CD4-positive, alpha-beta T cell treated with Interleukin-15 for 4 hours (primary cell): Measurements from ENCODE around the gene GRHL3.

Experiments used
- DNase-seq: peaks from one replicate; pipeline ENCODE4 v3.0.0-alpha.2; 2020; ENCODE audit warnings: low spot score

GRHL3 gene

GRCh38 chr1:24293392-24294227, 25.5 kb upstream of the GRHL3 start:
- no peak for DNase-seq

DNA sequence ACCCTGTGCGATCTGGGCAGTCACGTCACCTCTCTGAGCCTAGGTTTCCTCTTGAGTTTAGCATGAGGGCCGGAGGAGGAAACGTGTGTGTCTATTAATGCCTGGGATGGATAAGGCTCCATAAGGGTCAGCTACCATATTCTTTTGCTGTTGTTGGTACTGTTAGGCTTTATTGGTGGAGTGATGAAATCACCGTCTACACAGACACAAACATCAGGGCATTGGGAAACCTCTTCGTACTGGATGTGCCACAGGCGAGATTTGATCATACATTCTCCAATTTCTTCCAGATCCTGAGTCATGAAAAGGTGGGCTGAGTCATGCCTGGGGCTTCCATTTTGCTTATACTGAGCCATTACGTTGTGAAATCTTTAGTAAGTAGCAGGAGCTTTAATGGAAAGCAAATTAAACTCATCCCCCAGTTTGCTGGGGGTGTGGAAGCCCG, 24.9 kb upstream of the GRHL3 start:
- no peak for DNase-seq

DNA sequence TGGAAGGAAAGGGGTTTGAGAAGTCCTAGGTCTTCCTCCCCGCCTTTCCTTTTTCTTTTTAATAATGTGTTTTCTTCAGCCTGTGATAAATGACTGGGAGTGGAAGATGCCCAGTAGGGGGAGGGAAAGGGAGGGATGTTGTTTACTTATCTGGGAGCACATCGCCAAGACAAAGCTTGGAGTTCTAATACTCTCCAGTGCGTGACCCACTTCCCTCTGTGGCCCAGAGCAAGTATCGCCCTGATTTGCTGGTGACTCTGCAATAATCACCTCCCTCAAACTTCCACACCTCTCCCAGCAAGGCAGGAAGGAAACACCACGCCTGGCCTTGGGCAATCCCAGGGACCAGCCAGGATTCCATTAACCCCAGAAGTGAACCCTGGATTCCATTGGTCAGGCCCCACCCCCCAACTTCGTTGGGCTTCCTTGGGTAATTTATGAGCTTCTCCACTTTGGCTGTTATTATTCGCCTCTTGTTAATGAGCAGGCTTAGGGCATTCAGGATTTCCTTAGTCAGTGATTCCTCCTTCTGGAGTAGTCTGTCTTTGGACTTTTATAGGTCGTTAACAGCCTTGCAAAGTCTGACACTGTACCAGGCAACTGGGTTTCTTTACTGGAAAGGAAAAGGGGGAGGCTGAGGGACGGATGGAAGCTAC, 24.3 kb upstream of the GRHL3 start:
- no peak for DNase-seq

DNA sequence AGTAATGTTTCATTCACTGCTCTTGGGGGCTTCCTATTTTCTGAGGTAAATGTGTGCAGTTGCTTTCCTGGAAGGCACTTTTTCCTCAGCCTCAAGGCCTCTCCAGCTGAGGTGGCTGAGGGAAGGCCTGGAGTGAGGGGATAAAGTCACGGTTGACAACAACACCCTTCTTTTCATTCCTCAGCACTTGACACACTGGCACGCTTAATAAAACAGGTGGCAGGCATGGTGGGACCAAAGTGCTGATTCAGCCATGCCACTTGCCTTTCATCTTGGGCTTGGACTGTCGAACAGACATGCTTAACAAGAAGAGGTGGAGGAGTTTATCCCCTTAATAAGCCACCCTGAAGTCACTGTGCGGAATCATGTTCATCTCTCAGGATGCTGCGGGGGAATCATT, 23.6 kb upstream of the GRHL3 start:
- no peak for DNase-seq

GRCh38 chr1:24297187-24297851, 21.8 kb upstream of the GRHL3 start:
- no peak for DNase-seq

- no peak for DNase-seq
These were observed 21.3 kb upstream of the GRHL3 start for GRCh38 chr1:24297852-24298232.

- DNase-seq, result no peak
These were observed 20.6 kb upstream of the GRHL3 start for GRCh38 chr1:24298606-24299005.

DNA sequence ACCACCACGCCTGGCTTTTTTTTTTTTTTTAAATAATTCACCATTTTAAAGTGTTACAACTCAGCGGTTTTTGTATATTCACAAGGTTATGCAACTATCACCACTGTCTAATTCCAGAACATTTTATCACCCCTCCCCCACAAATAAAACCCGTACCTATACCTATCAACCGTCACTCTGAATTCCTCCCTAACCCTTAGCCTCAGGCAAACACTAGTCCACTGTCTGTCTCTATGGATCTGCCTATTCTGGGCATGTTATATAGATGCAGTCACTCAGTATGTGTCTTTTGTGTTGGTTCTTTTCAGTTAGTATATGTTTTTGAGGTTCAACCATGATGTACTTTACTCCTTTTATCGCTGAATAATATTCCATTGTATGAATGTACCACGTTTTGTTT, 19.3 kb upstream of the GRHL3 start:
- no peak for DNase-seq

DNA sequence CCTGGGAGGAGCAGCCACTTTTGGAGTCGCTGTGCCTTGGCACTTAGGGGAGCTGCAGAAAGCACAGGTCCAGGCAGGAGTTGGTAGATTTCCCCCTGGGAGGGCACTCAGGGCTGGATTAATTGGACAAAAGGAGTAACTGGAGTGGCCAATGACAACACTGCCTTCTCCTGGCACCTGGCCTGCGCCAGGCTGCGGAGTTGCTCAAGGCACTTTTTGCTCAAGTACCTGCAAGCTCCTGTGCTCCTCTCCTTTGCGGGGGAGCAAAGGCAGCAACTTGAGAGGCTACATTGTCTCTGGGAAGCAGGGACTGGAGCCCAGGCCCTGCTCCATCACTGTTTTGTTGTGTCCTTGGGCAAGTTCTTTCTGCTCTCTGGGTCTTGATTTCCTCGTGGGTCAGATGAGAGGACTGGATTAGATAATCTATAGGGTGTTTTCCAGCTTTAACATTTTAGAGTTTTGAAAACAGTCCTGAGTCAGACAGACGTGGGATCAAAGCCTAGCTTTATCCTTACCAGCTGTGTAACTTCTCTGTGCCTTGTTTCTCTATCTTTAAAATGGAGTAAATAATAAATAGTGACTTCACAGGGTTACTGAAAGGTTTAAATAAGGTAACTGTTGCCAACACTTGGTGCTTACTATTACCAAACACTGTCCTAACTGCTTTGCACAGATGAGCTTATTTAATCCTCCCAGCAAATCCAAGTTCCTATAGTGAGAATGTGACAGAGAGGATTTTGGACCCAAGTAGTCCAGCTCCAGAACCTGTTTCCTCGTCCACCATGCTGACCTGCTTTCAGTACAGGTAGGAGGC, 18.0 kb upstream of the GRHL3 start:
- no peak for DNase-seq

GRCh38 chr1:24301785-24302175, 17.4 kb upstream of the GRHL3 start:
- DNase-seq, result no peak

- DNase-seq, result no peak
These were observed 16.9 kb upstream of the GRHL3 start for GRCh38 chr1:24302209-24302611.

DNA sequence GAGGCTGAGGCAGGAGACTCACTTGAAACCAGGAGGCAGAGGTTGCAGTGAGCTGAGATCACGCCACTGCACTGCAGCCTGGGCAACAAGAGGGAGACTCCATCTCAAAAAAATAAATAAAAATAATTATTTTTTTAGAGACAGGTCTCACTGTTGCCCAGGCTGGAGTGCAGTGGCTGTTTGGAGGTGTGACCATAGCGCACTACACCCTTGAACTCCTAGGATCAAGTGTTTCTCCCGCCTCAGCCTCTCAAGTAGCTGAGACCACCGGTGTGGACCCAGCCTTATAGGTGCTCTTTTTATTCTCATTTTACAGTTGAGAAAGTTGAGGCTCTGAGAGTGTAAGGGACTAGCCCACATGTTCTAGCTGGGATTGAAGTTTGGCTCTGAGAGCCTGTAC, 15.6 kb upstream of the GRHL3 start:
- DNase-seq, result no peak

- no peak for DNase-seq
These were observed 14.4 kb upstream of the GRHL3 start for GRCh38 chr1:24304763-24305162.

- no peak for DNase-seq
These were observed 10.7 kb upstream of the GRHL3 start for GRCh38 chr1:24308365-24309015.

- DNase-seq, result no peak
These were observed 9.2 kb upstream of the GRHL3 start for GRCh38 chr1:24309762-24310485.

GRCh38 chr1:24311234-24311633, 7.9 kb upstream of the GRHL3 start:
- DNase-seq, result no peak

DNA sequence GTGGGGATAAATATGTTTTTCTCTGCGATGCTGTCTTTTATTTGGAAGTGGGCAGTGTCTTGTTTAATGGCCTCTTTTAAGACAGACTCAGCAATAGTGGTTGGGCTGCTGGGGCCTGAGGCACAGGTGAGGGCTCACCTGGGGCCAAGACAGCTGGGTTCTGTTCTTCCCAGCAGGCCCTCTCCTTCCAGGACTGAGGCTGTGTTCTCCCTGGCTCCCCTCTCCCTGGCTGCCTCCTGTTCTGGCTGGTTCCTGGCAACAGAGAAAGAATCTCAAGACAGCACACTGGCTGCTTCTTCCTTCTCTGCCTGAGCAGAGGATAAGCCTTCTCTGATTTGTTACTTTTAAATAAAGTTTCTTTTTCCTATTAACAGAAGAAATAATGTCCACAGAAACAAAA, 7.4 kb upstream of the GRHL3 start:
- DNase-seq, result no peak

GRCh38 chr1:24315391-24315790, 3.8 kb upstream of the GRHL3 start:
- DNase-seq, result no peak

GRCh38 chr1:24316645-24317044, 2.5 kb upstream of the GRHL3 start:
- no peak for DNase-seq

DNA sequence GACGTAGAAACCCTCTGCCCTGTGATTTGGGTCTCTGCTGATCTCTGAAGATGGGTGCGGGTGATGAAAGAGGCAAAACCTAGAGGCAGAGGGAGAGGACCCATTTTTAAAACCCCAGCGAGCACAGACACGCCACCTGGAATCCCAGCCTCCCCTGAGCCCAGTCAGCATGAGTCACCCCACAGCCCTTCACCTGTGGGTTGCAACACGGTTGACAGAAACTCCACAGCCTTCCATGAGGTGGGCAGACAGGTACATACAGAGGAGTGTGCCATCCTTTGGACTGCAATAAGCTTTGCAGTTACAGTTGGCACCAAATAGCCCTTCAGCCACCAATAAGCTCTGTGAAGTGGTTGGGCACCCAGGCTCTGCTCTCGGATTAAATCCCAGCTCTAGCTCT, 2.1 kb upstream of the GRHL3 start:
- DNase-seq, result no peak

- no peak for DNase-seq
These were observed 1.1 kb upstream of the GRHL3 start for GRCh38 chr1:24317956-24318614.
